Panc1 (cell line): ENCODE measurements around the gene ALDH1L2. TPM values are rescaled to one million over a fixed set of nuclear protein-coding genes. Genes with fewer than 3 reads are reported as not detected.
A peak's percentile ranks its signal among the peaks of the same experiment; 100 is the strongest.

Experiments
- ATAC-seq: fragments of 200-7000 bp; cut with Tn5 transposase; 2 replicates; pipeline ENCODE4 v1.9.1; 2020; ENCODE audit warnings: mild to moderate bottlenecking, moderate library complexity
- BruUV-seq: library from RNA; stranded (reverse); fragments of 400-500 nt; replicated peaks from 2 replicates; lab custom pipeline; 2021; lab: Mats Ljungman, UMichigan
- CTCF ChIA-PET: fragments of 300-600 bp; sonication (Branson Sonifier 250); formaldehyde crosslinking; loops from one replicate; lab custom pipeline; 2022; ENCODE audit warnings: antibody characterized with exemption; lab: Charles Lee
- POLR2A ChIA-PET: fragments of 300-600 bp; sonication (Branson Sonifier 250); formaldehyde crosslinking; loops from one replicate; lab custom pipeline; 2022; ENCODE audit warnings: antibody characterized with exemption; lab: Charles Lee
- DNase-seq: peaks from one replicate; pipeline ENCODE4 v3.0.0-alpha.2; 2010; ENCODE audit warnings: low read depth, low spot score
- H3K27ac ChIP-seq: 2 replicates; pipeline ENCODE4 v1.5.1; 2011; ENCODE audit warnings: mild to moderate bottlenecking, low read length, inconsistent platforms
- H3K27me3 ChIP-seq: fragments of 200-500 bp; sonication (Bioruptor generic); 2 replicates; pipeline ENCODE4 v1.6.0; 2014; ENCODE audit warnings: low read length, inconsistent platforms; ENCODE audit not compliant: control insufficient read depth, insufficient read depth
- H3K36me3 ChIP-seq: fragments of 200-500 bp; sonication (Bioruptor generic); 2 replicates; pipeline ENCODE4 v1.5.1; 2014; ENCODE audit warnings: inconsistent platforms, mild to moderate bottlenecking, low read length, moderate library complexity; ENCODE audit not compliant: control insufficient read depth, insufficient read depth
- H3K4me1 ChIP-seq: 2 replicates; pipeline ENCODE4 v1.5.1; 2011; ENCODE audit warnings: inconsistent platforms, mild to moderate bottlenecking, low read length, moderate library complexity; ENCODE audit not compliant: control insufficient read depth, insufficient read depth
- H3K4me3 ChIP-seq, 2 experiments: 2 replicates each; pipeline ENCODE4 v1.5.1; 2011 to 2012; ENCODE audit warnings: low read depth in 2 of 2, low read length in 2 of 2, mild to moderate bottlenecking in 2 of 2, inconsistent platforms in 1 of 2, moderate library complexity in 1 of 2
- H3K9me3 ChIP-seq: fragments of 200-500 bp; sonication (Bioruptor generic); 2 replicates; pipeline ENCODE4 v1.5.1; 2014; ENCODE audit warnings: low read depth, mild to moderate bottlenecking, inconsistent platforms, low read length, moderate library complexity; ENCODE audit not compliant: control insufficient read depth, insufficient read depth
- POLR2AphosphoS5 ChIP-seq: IDR thresholded peaks from 2 replicates; pipeline ENCODE4 v1.6.1; 2012; ENCODE audit warnings: mild to moderate bottlenecking, low read depth, low read length, moderate library complexity
- REST ChIP-seq, 2 experiments: IDR thresholded peaks; 2 replicates each; pipeline ENCODE4 v1.6.1; 2011 to 2012; ENCODE audit warnings: low read depth in 2 of 2, control low read depth in 1 of 2, low read length in 1 of 2, mild to moderate bottlenecking in 1 of 2, moderate library complexity in 1 of 2; ENCODE audit not compliant: insufficient read depth in 1 of 2
- SIN3A ChIP-seq: IDR thresholded peaks from 2 replicates; pipeline ENCODE4 v1.6.1; 2012; ENCODE audit warnings: low read depth, mild to moderate bottlenecking, low read length, moderate library complexity, borderline replicate concordance; ENCODE audit not compliant: insufficient read depth
- TCF7L2 ChIP-seq: IDR thresholded peaks from 2 replicates; pipeline ENCODE4 v1.6.1; 2011; ENCODE audit warnings: mild to moderate bottlenecking, low read depth, low read length, inconsistent platforms
- in situ Hi-C: cut with HindIII; loops from 2 replicates; pipeline ENCODE4 v1.10.0; 2016; ENCODE audit warnings: low sequenced_read_pairs, low pct_unique_long_range_greater_than_20kb
- intact Hi-C: fragments of 100-400 bp; cut with micrococcal nuclease; formaldehyde crosslinking; loops from one replicate; pipeline ENCODE4 v1.10.0; 2022; ENCODE audit not compliant: unreplicated experiment
- total RNA-seq: library from RNA; stranded (reverse); gene quantifications from one replicate; pipeline ENCODE4 v1.2.1, GENCODE V29; 2021; ENCODE audit not compliant: unreplicated experiment
- TF ChIP-seq, protein P1 (sequence below): fragments of 450-650 bp; IDR thresholded peaks from 2 replicates; pipeline ENCODE4 v1.5.1; 2017; ENCODE audit warnings: mild to moderate bottlenecking

ALDH1L2 gene
- total RNA-seq, 1 experiment from 2014 or later: 2.2 TPM

DNA sequence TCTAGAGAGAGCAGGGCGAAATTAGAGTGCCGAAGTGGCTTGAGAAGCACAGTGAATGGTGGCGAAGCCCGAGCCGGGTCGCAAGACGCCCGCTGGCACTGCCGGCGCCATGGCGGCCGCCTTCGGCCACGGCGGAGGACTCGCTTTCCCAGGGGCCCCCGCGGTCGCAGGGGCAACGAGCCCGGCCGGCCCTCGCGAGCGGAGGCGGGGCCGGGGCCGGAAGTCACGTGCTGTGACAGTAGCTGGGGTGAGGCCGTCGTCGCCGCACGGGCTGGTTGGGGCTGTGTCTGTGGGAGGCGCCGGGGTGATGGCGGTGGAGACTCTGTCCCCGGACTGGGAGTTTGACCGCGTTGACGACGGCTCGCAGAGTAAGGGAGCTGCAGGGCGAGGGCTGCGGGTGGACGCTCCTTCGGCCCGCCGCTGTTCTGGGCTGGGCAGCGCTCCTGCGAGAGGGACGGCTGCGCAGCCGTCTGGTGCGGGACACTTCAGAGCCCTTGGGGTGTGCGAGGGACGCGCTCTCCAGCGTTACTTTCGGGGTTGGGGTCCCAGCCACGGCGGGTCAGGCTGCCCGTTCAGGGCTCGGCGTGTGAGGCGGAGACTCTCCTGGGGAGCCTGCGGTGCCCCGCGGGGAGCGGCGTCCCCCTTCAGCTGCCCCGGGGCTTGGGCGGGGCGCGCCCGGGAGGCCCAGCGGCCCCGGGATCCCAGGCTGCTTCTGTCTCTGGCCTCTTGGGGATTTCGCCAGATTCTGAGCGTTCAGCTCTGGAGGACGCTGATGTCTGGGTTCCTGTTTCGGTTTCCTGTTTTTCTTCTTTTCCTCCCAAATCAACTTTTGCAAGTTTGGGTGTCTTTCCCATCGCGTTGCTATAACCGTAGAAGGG lies 23.5 kb upstream of the ALDH1L2 start, which contains the start of gene WASHC4:
Gene WASHC4, plus strand, starts transcription at position 238 of the 878 bp plus-strand sequence. Its CDS starts 70 bp downstream, at position 308.
- intact Hi-C loops (no loop called here), in situ Hi-C loops (no loop called here)
- no peaks in the 10 kb centered on the region for H3K9me3 ChIP-seq
- CTCF ChIA-PET: no interaction called here
- DNase-seq (no peak), ATAC-seq (peak; percentile 98)
- no TSS peak for BruUV-seq
- H3K4me1 ChIP-seq: peaks cover 6% of the 10 kb centered on the region; the same call in 1 of the 2 replicates
- POLR2A ChIA-PET: interaction anchor here (0.7 kb wide), 1 partner anchor 154 kb away, joined by 3 read pairs; no protein-coding TSS in a partner anchor
- peak within 1 kb of the TSS; percentile 78 to 92 for H3K4me3 ChIP-seq
- peak within 1 kb of the TSS; percentile 93 for H3K27ac ChIP-seq
- H3K27me3 ChIP-seq: no peaks in the 10 kb centered on the region
- peaks cover 13% of the 10 kb centered on the region for H3K36me3 ChIP-seq
- TF ChIP-seq SIN3A (peak; percentile 95), REST (IDR thresholded peaks at IDR 0.05; ENCODE audit: insufficient read depth in 1 of 2, low read depth in 2 of 2, low read length in 1 of 2) (0 out of 4 replicates have a peak, but pooled peaks of 1 of the 2 experiments have one; percentile 10), TCF7L2 (peak; percentile 68; the same call in 1 of the 2 replicates), POLR2AphosphoS5 (peak; percentile 86)
- TF ChIP-seq, protein P1, sequence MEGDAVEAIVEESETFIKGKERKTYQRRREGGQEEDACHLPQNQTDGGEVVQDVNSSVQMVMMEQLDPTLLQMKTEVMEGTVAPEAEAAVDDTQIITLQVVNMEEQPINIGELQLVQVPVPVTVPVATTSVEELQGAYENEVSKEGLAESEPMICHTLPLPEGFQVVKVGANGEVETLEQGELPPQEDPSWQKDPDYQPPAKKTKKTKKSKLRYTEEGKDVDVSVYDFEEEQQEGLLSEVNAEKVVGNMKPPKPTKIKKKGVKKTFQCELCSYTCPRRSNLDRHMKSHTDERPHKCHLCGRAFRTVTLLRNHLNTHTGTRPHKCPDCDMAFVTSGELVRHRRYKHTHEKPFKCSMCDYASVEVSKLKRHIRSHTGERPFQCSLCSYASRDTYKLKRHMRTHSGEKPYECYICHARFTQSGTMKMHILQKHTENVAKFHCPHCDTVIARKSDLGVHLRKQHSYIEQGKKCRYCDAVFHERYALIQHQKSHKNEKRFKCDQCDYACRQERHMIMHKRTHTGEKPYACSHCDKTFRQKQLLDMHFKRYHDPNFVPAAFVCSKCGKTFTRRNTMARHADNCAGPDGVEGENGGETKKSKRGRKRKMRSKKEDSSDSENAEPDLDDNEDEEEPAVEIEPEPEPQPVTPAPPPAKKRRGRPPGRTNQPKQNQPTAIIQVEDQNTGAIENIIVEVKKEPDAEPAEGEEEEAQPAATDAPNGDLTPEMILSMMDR: no peak

DNA sequence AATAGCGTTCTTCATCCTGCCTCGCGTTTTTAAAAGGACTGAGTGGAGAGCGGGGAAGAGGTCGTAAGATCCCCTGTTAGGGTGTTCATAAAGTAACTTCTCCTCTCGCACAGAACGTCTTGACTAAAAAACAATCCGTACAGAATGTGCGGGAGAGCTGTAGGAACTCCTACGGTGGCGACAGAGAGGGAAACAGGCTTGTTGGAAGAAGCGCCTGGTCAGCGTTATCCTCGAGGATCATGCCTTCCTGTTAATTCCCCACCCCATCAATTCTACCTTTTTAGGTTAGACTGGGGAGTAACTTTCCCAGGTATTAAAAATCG lies 22.9 kb upstream of the ALDH1L2 start:
- no TSS peak for BruUV-seq
- ChIA-PET CTCF (no interaction called here), POLR2A (no interaction called here)
- no peak for DNase-seq
- peak; percentile 59 for ATAC-seq
- TF ChIP-seq, protein P1: no peak
- no peak for TF ChIP-seq SIN3A
- no peak for TF ChIP-seq POLR2AphosphoS5
- no peak for TF ChIP-seq REST (IDR thresholded peaks at IDR 0.05; ENCODE audit: insufficient read depth in 1 of 2, low read depth in 2 of 2, low read length in 1 of 2)
- no peak for TF ChIP-seq TCF7L2
- Histone ChIP-seq H3K27me3 (no peaks in the 10 kb centered on the region), H3K4me1 (peaks cover 6% of the 10 kb centered on the region; the same call in 1 of the 2 replicates), H3K27ac (peak overlapping the region; percentile 93), H3K36me3 (peaks cover 13% of the 10 kb centered on the region), H3K4me3 (peak overlapping the region; percentile 78 to 92), H3K9me3 (no peaks in the 10 kb centered on the region)
- in situ Hi-C loops: no loop called here
- intact Hi-C loops: no loop called here
